HG03025 (cell line): ENCODE data around the gene PTGS1.
"Not testable (repeated sequence)": the region's sequence is repeated elsewhere in the genome, so short reads cannot be mapped to it uniquely, and the experiment has no call there.

ENCODE experiments used
- ATAC-seq: cut with Tn5 transposase; IDR thresholded peaks from one replicate; pipeline ENCODE4 v1.9.1; 2021; ENCODE audit warnings: mild to moderate bottlenecking, moderate library complexity; ENCODE audit not compliant: unreplicated experiment, low FRiP score

Gene PTGS1

GRCh38 chr9:122370869-122371755 is at the start of gene PTGS1:
Gene PTGS1, plus strand, starts transcription at chr9:122371024. Its CDS starts 61 bp downstream, at chr9:122371085.
- no peak for ATAC-seq

- no peak for ATAC-seq
Observed at GRCh38 chr9:122322553-122322952, 48.3 kb upstream of the PTGS1 start.

- not testable (repeated sequence) for ATAC-seq
Observed at GRCh38 chr9:122324665-122325064, 46.2 kb upstream of the PTGS1 start.

- ATAC-seq, result no peak
Observed at GRCh38 chr9:122325124-122325523, 45.7 kb upstream of the PTGS1 start.

- ATAC-seq, result no peak
Observed at GRCh38 chr9:122327175-122327574, 43.6 kb upstream of the PTGS1 start.

GRCh38 chr9:122329597-122329996 is 41.2 kb upstream of the PTGS1 start:
- no peak for ATAC-seq

- ATAC-seq, result not testable (repeated sequence)
Observed at GRCh38 chr9:122330466-122330865, 40.4 kb upstream of the PTGS1 start.

GRCh38 chr9:122331523-122331927 is 39.3 kb upstream of the PTGS1 start:
- ATAC-seq, result no peak

- ATAC-seq, result no peak
Observed at GRCh38 chr9:122332083-122332482, 38.7 kb upstream of the PTGS1 start.

- no peak for ATAC-seq
Observed at GRCh38 chr9:122332644-122333043, 38.2 kb upstream of the PTGS1 start.

GRCh38 chr9:122333169-122333808 is 37.5 kb upstream of the PTGS1 start:
- ATAC-seq, result no peak

- ATAC-seq, result no peak
Observed at GRCh38 chr9:122334916-122335315, 35.9 kb upstream of the PTGS1 start.

- no peak for ATAC-seq
Observed at GRCh38 chr9:122336189-122336588, 34.6 kb upstream of the PTGS1 start.

GRCh38 chr9:122336866-122337555 is 33.8 kb upstream of the PTGS1 start:
- no peak for ATAC-seq

GRCh38 chr9:122337556-122337929 is 33.3 kb upstream of the PTGS1 start:
- no peak for ATAC-seq

GRCh38 chr9:122338536-122338935 is 32.3 kb upstream of the PTGS1 start:
- no peak for ATAC-seq

GRCh38 chr9:122338994-122339393 is 31.8 kb upstream of the PTGS1 start:
- ATAC-seq, result no peak

GRCh38 chr9:122339579-122339978 is 31.2 kb upstream of the PTGS1 start:
- no peak for ATAC-seq

GRCh38 chr9:122340161-122340560 is 30.7 kb upstream of the PTGS1 start:
- no peak for ATAC-seq

- ATAC-seq, result no peak
Observed at GRCh38 chr9:122342323-122343050, 28.3 kb upstream of the PTGS1 start.
